ENCODE measurements around the gene TM2D3.

DNA sequence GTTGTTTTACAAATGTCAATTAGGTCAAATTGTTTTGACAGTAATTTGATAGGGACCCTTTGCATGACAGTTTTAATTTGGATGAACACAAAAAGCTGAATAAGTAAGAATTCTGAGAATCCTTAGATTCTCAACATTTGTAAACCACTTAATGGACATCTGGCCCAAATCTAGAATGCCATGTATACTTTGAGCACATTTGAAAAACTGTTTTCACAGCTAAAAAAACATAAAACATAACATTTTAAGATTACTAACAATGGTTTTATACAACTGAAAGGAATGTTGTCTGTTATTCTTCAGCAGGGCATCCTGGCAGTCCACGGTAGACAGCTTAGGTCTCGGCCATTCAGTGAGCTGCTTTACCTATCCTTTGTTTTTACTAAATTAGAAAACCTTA is 34.5 kb upstream of the TM2D3 start:
- TF ChIP-seq, protein P1, sequence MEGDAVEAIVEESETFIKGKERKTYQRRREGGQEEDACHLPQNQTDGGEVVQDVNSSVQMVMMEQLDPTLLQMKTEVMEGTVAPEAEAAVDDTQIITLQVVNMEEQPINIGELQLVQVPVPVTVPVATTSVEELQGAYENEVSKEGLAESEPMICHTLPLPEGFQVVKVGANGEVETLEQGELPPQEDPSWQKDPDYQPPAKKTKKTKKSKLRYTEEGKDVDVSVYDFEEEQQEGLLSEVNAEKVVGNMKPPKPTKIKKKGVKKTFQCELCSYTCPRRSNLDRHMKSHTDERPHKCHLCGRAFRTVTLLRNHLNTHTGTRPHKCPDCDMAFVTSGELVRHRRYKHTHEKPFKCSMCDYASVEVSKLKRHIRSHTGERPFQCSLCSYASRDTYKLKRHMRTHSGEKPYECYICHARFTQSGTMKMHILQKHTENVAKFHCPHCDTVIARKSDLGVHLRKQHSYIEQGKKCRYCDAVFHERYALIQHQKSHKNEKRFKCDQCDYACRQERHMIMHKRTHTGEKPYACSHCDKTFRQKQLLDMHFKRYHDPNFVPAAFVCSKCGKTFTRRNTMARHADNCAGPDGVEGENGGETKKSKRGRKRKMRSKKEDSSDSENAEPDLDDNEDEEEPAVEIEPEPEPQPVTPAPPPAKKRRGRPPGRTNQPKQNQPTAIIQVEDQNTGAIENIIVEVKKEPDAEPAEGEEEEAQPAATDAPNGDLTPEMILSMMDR (conservative IDR thresholded peaks at IDR 0.05; ENCODE audit: low read depth, low read length) = no peak
- TF ChIP-seq EZH2phosphoT487 (IDR thresholded peaks at IDR 0.05; ENCODE audit: borderline replicate concordance, low read length) = no peak
